ENCODE measurements around the gene THAP8.

Gene THAP8

GRCh38 chr19:36031308-36031707 lies 22.8 kb downstream of the THAP8 start:
- Histone ChIP-seq H3K79me2 (ENCODE audit: insufficient read depth, low read length) (no peaks in the 10 kb centered on the region), H3K36me3 (ENCODE audit: insufficient read depth, low read length) (peaks cover 40% of the 10 kb centered on the region), H3K9ac (ENCODE audit: low read depth, low read length) (no peak overlapping the region), H3K4me3 (ENCODE audit: low read depth in 1 of 2, low read length in 2 of 2) (no peak overlapping the region), H3K9me3 (ENCODE audit: insufficient read depth, low read length, severe bottlenecking) (no peaks in the 10 kb centered on the region), H4K20me1 (ENCODE audit: insufficient read depth, low read length) (no peaks in the 10 kb centered on the region), H3K4me2 (ENCODE audit: insufficient read depth, low read length) (no peak overlapping the region), H3K4me1 (ENCODE audit: insufficient read depth, low read length) (no peaks in the 10 kb centered on the region), H3K27me3 (ENCODE audit: insufficient read depth, low read length, poor library complexity) (no peaks in the 10 kb centered on the region), H2AFZ (ENCODE audit: low read depth, low read length) (no peak overlapping the region), H3K27ac (ENCODE audit: low read length) (no peak overlapping the region)
- TF ChIP-seq EZH2 (IDR thresholded peaks at IDR 0.05; ENCODE audit: borderline replicate concordance, low read depth, low read length, severe bottlenecking): no peak
- no peak for TF ChIP-seq CTCF (IDR thresholded peaks at IDR 0.05; ENCODE audit: borderline replicate concordance, extremely low read depth, low read length, poor library complexity, severe bottlenecking)
- DNase-seq (no peak), ATAC-seq (ENCODE audit: insufficient read depth, low read depth) (no peak)

- H3K4me2 ChIP-seq (ENCODE audit: insufficient read depth, low read length): no peak overlapping the region
- H3K4me1 ChIP-seq (ENCODE audit: insufficient read depth, low read length): no peaks in the 10 kb centered on the region
- ATAC-seq (ENCODE audit: insufficient read depth, low read depth) (no peak), DNase-seq (no peak)
- TF ChIP-seq EZH2 (IDR thresholded peaks at IDR 0.05; ENCODE audit: borderline replicate concordance, low read depth, low read length, severe bottlenecking) (no peak), CTCF (IDR thresholded peaks at IDR 0.05; ENCODE audit: borderline replicate concordance, extremely low read depth, low read length, poor library complexity, severe bottlenecking) (no peak)
- H3K27ac ChIP-seq (ENCODE audit: low read length): no peak overlapping the region
- H3K9ac ChIP-seq (ENCODE audit: low read depth, low read length): no peak overlapping the region
- no peaks in the 10 kb centered on the region for H3K9me3 ChIP-seq (ENCODE audit: insufficient read depth, low read length, severe bottlenecking)
- H3K36me3 ChIP-seq (ENCODE audit: insufficient read depth, low read length): peaks cover 46% of the 10 kb centered on the region
- no peaks in the 10 kb centered on the region for H3K79me2 ChIP-seq (ENCODE audit: insufficient read depth, low read length)
- no peak overlapping the region for H2AFZ ChIP-seq (ENCODE audit: low read depth, low read length)
- no peaks in the 10 kb centered on the region; the same call in 1 of the 2 replicates for H4K20me1 ChIP-seq (ENCODE audit: insufficient read depth, low read length)
- H3K4me3 ChIP-seq (ENCODE audit: low read depth in 1 of 2, low read length in 2 of 2): no peak overlapping the region
- no peaks in the 10 kb centered on the region for H3K27me3 ChIP-seq (ENCODE audit: insufficient read depth, low read length, poor library complexity)
Observed at GRCh38 chr19:36030264-36031148, 23.6 kb downstream of the THAP8 start.

- Histone ChIP-seq H3K79me2 (ENCODE audit: insufficient read depth, low read length) (no peaks in the 10 kb centered on the region), H2AFZ (ENCODE audit: low read depth, low read length) (no peak overlapping the region), H3K9me3 (ENCODE audit: insufficient read depth, low read length, severe bottlenecking) (no peaks in the 10 kb centered on the region), H3K4me1 (ENCODE audit: insufficient read depth, low read length) (no peaks in the 10 kb centered on the region), H3K4me2 (ENCODE audit: insufficient read depth, low read length) (no peak overlapping the region), H3K36me3 (ENCODE audit: insufficient read depth, low read length) (peaks cover 44% of the 10 kb centered on the region), H3K9ac (ENCODE audit: low read depth, low read length) (no peak overlapping the region), H3K27me3 (ENCODE audit: insufficient read depth, low read length, poor library complexity) (no peaks in the 10 kb centered on the region), H3K4me3 (ENCODE audit: low read depth in 1 of 2, low read length in 2 of 2) (no peak overlapping the region), H4K20me1 (ENCODE audit: insufficient read depth, low read length) (no peaks in the 10 kb centered on the region; the same call in 1 of the 2 replicates), H3K27ac (ENCODE audit: low read length) (no peak overlapping the region)
- DNase-seq: no peak
- TF ChIP-seq CTCF (IDR thresholded peaks at IDR 0.05; ENCODE audit: borderline replicate concordance, extremely low read depth, low read length, poor library complexity, severe bottlenecking) (no peak), EZH2 (IDR thresholded peaks at IDR 0.05; ENCODE audit: borderline replicate concordance, low read depth, low read length, severe bottlenecking) (no peak)
- ATAC-seq (ENCODE audit: insufficient read depth, low read depth): no peak
Observed at GRCh38 chr19:36028313-36029041, 25.6 kb downstream of the THAP8 start.

Data from DND-41 (cell line).